GM12878 (cell line): ENCODE measurements around the gene TMC4. TPM values are rescaled to one million over a fixed set of nuclear protein-coding genes. Genes with fewer than 3 reads are reported as not detected.
A peak's percentile ranks its signal among the peaks of the same experiment; 100 is the strongest.

Experiments
- ASH2L ChIP-seq: fragments of 300-600, 200-600 bp; sonication (generic); IDR thresholded peaks from 2 replicates; pipeline ENCODE4 v1.6.1; 2017; ENCODE audit warnings: low read depth, mild to moderate bottlenecking, borderline replicate concordance
- E4F1 ChIP-seq: fragments of 450-650 bp; IDR thresholded peaks from 2 replicates; pipeline ENCODE4 v1.6.1; 2018; ENCODE audit warnings: borderline replicate concordance, mild to moderate bottlenecking; ENCODE audit not compliant: partially characterized antibody
- EED ChIP-seq: sonication (generic); IDR thresholded peaks from 2 replicates; pipeline ENCODE4 v1.6.1; 2016; ENCODE audit warnings: antibody characterized with exemption, low read depth
- KDM1A ChIP-seq: fragments of 200-600 bp; sonication (generic); IDR thresholded peaks from 2 replicates; pipeline ENCODE4 v1.6.1; 2016; ENCODE audit warnings: borderline replicate concordance
- polyA plus RNA-seq, 11 experiments: library from polyadenylated mRNA; depleted of rRNA in 4 of 11; unstranded in 6 of 11; stranded (reverse) in 5 of 11; fragments of >200 nt; fragmentation: Nextera tagmentation in 4 of 11; fragmentation: Illumina TruSeq in 1 of 11; extraction: Ambion mirVana in 4 of 11; extraction: Trizol in 1 of 11; gene quantifications; 1 replicate in 1 of 11; 2 replicates in 10 of 11; pipeline versions ENCODE4 v1.2.1 to v1.2.3, GENCODE V29; 2011 to 2016; ENCODE audit warnings: inconsistent platforms in 2 of 11, missing spikeins in 2 of 11, low read depth in 1 of 11
- total RNA-seq, 4 experiments: library from RNA; depleted of rRNA in 3 of 4; stranded (reverse); fragments of >200 nt in 3 of 4; fragmentation: Illumina TruSeq in 1 of 4; extraction: Trizol in 1 of 4; gene quantifications; 2 replicates each; pipeline versions ENCODE4 v1.2.1 to v1.2.3, GENCODE V29; 2013 to 2021
- TF ChIP-seq, protein P1 (sequence below), 3 experiments: IDR thresholded peaks in 2 of 3; conservative IDR thresholded peaks in 1 of 3; 2 replicates each; pipeline ENCODE4 v1.5.1; 2011; ENCODE audit warnings: low read depth in 3 of 3, low read length in 3 of 3, mild to moderate bottlenecking in 3 of 3, control low read depth in 2 of 3, moderate library complexity in 2 of 3, inconsistent platforms in 1 of 3, mixed read lengths in 1 of 3; ENCODE audit not compliant: control insufficient read depth in 2 of 3, insufficient read depth in 1 of 3; ENCODE audit errors: extremely low read depth in 1 of 3

The TMC4 gene
- total and polyA plus RNA-seq, 10 of the 15 experiments (the other 5 are each of a cell fraction or from before 2014, with no cell fraction given) = 0.33 to 0.83 (median 0.74) TPM; not detected in 7

DNA sequence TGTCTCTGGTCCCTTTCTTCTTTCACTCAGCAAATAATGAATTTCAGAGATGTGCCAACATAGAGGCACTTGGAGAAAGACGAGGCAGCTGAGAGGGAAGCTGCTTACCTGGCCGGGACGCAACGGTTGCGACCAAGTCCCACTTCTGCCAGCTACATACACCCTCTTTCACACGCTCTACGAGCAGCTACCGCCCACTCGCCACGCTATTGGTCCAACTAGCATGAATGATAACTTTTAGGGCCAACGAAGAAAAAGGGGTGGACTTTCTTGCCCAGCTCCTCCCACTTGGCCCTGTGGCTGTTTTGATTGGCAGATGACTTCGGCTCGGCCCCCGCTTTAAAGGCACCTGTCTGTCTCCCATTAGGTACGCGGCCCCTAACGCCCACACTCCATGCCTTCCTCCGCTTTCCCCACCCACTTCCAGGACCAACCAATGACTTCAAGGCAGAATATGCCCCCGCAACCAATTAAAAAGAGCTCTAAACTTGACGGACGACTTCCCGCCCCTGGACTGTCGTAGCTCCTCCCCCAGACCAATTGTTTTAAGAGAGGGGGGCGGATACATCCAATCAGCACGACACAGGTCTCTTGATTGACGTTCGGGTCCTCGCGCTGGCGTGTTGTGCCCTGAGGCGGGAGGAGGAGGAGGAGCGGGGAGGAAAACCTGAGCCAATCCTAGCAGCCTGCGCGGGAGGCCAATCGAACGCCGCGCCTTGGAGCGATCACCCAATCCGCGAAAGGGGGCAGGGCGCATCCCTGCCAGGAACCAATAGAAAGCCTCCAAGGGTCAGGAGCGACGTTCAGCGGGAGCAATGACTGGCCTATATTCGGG is 35.9 kb downstream of the TMC4 start (continued):
- TF ChIP-seq EED (0 out of 2 replicates have a peak, but pooled peaks have one; percentile 25), E4F1 (peak; percentile 44), KDM1A (no peak), ASH2L (no peak)
- TF ChIP-seq, protein P1, sequence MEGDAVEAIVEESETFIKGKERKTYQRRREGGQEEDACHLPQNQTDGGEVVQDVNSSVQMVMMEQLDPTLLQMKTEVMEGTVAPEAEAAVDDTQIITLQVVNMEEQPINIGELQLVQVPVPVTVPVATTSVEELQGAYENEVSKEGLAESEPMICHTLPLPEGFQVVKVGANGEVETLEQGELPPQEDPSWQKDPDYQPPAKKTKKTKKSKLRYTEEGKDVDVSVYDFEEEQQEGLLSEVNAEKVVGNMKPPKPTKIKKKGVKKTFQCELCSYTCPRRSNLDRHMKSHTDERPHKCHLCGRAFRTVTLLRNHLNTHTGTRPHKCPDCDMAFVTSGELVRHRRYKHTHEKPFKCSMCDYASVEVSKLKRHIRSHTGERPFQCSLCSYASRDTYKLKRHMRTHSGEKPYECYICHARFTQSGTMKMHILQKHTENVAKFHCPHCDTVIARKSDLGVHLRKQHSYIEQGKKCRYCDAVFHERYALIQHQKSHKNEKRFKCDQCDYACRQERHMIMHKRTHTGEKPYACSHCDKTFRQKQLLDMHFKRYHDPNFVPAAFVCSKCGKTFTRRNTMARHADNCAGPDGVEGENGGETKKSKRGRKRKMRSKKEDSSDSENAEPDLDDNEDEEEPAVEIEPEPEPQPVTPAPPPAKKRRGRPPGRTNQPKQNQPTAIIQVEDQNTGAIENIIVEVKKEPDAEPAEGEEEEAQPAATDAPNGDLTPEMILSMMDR (IDR thresholded peaks at IDR 0.05 in 2 of 3, conservative IDR thresholded peaks at IDR 0.05 in 1 of 3; ENCODE audit: control insufficient read depth in 2 of 3, extremely low read depth in 1 of 3, insufficient read depth in 1 of 3, low read depth in 3 of 3, low read length in 3 of 3) = no peak
